IPS-15b (cell line): ENCODE results near the gene CRISPLD2.

ENCODE experiments used
- H3K27me3 ChIP-seq: one replicate; pipeline ENCODE4 v1.6.1; 2013; ENCODE audit warnings: low read length; ENCODE audit not compliant: control insufficient read depth, insufficient read depth
- H3K36me3 ChIP-seq: one replicate; pipeline ENCODE4 v1.6.1; 2013; ENCODE audit warnings: low read length; ENCODE audit not compliant: control insufficient read depth, insufficient read depth
- H3K4me1 ChIP-seq: one replicate; pipeline ENCODE4 v1.6.1; 2013; ENCODE audit warnings: mild to moderate bottlenecking, low read length; ENCODE audit not compliant: control insufficient read depth, insufficient read depth
- H3K4me3 ChIP-seq: one replicate; pipeline ENCODE4 v1.5.1; 2013; ENCODE audit warnings: low read depth, low read length
- H3K9ac ChIP-seq: one replicate; pipeline ENCODE4 v1.6.1; 2013; ENCODE audit warnings: low read depth, mild to moderate bottlenecking, low read length
- H3K9me3 ChIP-seq: one replicate; pipeline ENCODE4 v1.6.1; 2013; ENCODE audit warnings: mild to moderate bottlenecking, low read length; ENCODE audit not compliant: control insufficient read depth, insufficient read depth

Gene CRISPLD2

DNA sequence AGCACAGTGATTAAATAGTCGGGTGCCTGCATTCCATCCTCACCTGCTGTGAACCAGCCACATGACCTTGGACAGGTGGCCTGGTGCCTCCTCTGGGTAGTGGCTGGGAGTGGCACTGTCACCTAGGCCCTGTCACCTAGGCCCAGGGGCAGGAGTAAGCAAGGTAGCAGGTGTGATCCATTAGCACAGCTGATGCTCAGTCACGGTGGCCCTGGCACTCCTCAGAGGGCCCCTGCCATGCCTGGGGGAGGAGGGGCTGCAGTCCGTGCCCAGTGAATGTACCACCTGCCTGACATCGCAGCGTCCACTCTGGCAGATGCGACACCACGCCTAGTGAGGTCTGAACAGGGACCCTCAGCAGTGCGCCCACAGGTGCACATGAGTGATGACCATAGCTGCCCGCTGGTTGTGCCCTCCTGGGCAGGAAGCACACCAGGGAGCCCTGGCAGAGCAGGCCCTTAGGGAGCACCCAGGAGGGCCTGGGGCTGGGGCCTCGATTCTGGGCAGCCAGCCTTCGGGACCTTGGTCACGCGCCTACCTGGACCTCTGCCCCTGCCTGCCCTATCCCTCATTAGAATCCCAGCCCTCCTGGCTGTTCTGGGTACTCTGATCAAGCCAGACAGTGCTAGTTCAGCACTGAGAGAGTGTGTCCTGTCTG, 33.1 kb upstream of the CRISPLD2 start:
- Histone ChIP-seq H3K9me3 (no peaks in the 10 kb centered on the region), H3K27me3 (no peaks in the 10 kb centered on the region), H3K36me3 (no peaks in the 10 kb centered on the region), H3K9ac (no peak overlapping the region), H3K4me3 (no peak overlapping the region), H3K4me1 (no peaks in the 10 kb centered on the region)

GRCh38 chr16:84787263-84787622, 32.5 kb upstream of the CRISPLD2 start:
- Histone ChIP-seq H3K4me1 (no peaks in the 10 kb centered on the region), H3K9ac (no peak overlapping the region), H3K27me3 (no peaks in the 10 kb centered on the region), H3K4me3 (no peak overlapping the region), H3K36me3 (no peaks in the 10 kb centered on the region), H3K9me3 (no peaks in the 10 kb centered on the region)

DNA sequence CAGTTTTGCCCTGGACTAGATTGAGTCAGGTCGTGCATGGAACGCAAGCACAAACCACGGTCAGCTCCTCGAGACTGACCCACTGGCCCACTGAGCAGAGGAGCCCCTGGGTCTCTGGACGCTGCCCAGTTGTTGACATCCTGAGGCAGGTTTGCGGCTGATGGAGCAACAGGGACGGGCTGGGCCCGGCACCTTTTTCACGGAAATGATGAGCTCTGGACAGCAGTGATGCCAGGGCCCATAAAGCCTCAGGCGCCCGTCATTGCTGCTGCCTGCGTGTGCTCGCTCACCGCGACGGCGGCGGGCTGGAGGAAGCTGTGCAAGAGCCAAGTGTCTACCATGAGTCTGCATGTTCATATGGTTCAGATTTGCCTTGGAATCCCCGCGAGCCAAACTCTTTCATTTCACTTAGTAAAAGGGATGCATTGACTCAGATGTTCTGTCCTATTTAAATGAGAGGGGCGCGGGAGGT, 30.8 kb upstream of the CRISPLD2 start:
- Histone ChIP-seq H3K9me3 (no peaks in the 10 kb centered on the region), H3K27me3 (no peaks in the 10 kb centered on the region), H3K9ac (no peak overlapping the region), H3K36me3 (no peaks in the 10 kb centered on the region), H3K4me3 (no peak overlapping the region), H3K4me1 (no peaks in the 10 kb centered on the region)

- Histone ChIP-seq H3K27me3 (no peaks in the 10 kb centered on the region), H3K4me1 (no peaks in the 10 kb centered on the region)
These were observed 30.4 kb upstream of the CRISPLD2 start for GRCh38 chr16:84789431-84789830.

DNA sequence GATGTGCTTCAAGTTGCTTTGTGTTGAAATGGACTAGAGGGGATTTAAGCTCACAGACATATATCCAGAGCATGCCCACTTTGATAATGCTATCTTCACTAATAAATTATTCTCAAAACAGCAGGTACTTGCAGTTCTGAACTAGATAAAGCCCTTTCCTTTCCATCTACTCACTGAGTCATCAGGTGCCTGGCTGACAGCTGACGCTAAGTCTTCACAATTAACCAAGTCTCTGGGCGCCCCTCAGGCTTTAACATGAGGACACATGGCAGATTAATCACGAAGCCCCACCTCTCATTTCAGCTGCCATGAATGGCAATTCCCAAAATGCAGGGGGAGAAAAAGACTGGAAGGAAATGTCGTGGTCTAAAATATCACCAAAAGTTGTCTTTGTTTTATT, 29.5 kb upstream of the CRISPLD2 start:
- Histone ChIP-seq H3K4me1 (no peaks in the 10 kb centered on the region), H3K27me3 (no peaks in the 10 kb centered on the region), H3K9ac (no peak overlapping the region), H3K4me3 (no peak overlapping the region), H3K36me3 (no peaks in the 10 kb centered on the region), H3K9me3 (no peaks in the 10 kb centered on the region)

More at GRCh38 chr16:84789431-84789830, 30.4 kb upstream of the CRISPLD2 start:
- H3K9ac ChIP-seq: no peak overlapping the region
- no peaks in the 10 kb centered on the region for H3K36me3 ChIP-seq
- no peaks in the 10 kb centered on the region for H3K9me3 ChIP-seq
- H3K4me3 ChIP-seq: no peak overlapping the region

GRCh38 chr16:84791088-84791487, 28.7 kb upstream of the CRISPLD2 start:
- H3K9ac ChIP-seq: no peak overlapping the region
- H3K4me3 ChIP-seq: no peak overlapping the region
- H3K9me3 ChIP-seq: no peaks in the 10 kb centered on the region

GRCh38 chr16:84791501-84791900, 28.3 kb upstream of the CRISPLD2 start:
- H3K27me3 ChIP-seq: no peaks in the 10 kb centered on the region
- H3K36me3 ChIP-seq: no peaks in the 10 kb centered on the region
- no peaks in the 10 kb centered on the region for H3K9me3 ChIP-seq
- no peak overlapping the region for H3K4me3 ChIP-seq
- no peaks in the 10 kb centered on the region for H3K4me1 ChIP-seq
- H3K9ac ChIP-seq: no peak overlapping the region

More at GRCh38 chr16:84791088-84791487, 28.7 kb upstream of the CRISPLD2 start:
- H3K36me3 ChIP-seq: no peaks in the 10 kb centered on the region
- no peaks in the 10 kb centered on the region for H3K27me3 ChIP-seq
- H3K4me1 ChIP-seq: no peaks in the 10 kb centered on the region

DNA sequence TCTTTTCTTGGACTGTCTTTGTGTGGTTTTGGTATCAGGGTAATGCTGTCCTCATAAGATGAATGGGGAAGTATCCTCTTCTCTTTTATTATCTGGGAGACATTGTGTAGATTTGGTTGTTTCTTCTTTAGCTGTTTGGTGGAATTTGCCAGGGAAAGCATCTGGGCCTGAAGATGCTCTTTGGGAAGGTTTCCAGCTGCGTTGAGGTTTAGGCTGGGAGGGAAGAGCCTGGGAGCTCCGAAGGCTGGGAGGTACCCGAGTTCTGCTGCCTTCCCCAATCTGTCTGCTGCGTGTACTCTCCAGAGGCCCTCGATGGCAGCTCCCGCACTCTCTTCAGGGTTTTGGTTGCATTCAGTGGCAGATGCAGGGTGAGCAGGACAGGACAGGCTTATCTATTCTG, 25.6 kb upstream of the CRISPLD2 start:
- H3K27me3 ChIP-seq: no peaks in the 10 kb centered on the region
- H3K9ac ChIP-seq: no peak overlapping the region
- no peaks in the 10 kb centered on the region for H3K36me3 ChIP-seq
- no peaks in the 10 kb centered on the region for H3K4me1 ChIP-seq
- no peak overlapping the region for H3K4me3 ChIP-seq
- no peaks in the 10 kb centered on the region for H3K9me3 ChIP-seq

- Histone ChIP-seq H3K9ac (no peak overlapping the region), H3K27me3 (no peaks in the 10 kb centered on the region), H3K4me3 (no peak overlapping the region), H3K36me3 (no peaks in the 10 kb centered on the region), H3K4me1 (no peaks in the 10 kb centered on the region), H3K9me3 (no peaks in the 10 kb centered on the region)
These were observed 25.2 kb upstream of the CRISPLD2 start for GRCh38 chr16:84794626-84795025.

GRCh38 chr16:84795329-84796053, 24.3 kb upstream of the CRISPLD2 start:
- H3K4me3 ChIP-seq: no peak overlapping the region
- H3K9me3 ChIP-seq: no peaks in the 10 kb centered on the region
- H3K9ac ChIP-seq: no peak overlapping the region
- H3K4me1 ChIP-seq: no peaks in the 10 kb centered on the region
- H3K27me3 ChIP-seq: no peaks in the 10 kb centered on the region
- H3K36me3 ChIP-seq: no peaks in the 10 kb centered on the region

DNA sequence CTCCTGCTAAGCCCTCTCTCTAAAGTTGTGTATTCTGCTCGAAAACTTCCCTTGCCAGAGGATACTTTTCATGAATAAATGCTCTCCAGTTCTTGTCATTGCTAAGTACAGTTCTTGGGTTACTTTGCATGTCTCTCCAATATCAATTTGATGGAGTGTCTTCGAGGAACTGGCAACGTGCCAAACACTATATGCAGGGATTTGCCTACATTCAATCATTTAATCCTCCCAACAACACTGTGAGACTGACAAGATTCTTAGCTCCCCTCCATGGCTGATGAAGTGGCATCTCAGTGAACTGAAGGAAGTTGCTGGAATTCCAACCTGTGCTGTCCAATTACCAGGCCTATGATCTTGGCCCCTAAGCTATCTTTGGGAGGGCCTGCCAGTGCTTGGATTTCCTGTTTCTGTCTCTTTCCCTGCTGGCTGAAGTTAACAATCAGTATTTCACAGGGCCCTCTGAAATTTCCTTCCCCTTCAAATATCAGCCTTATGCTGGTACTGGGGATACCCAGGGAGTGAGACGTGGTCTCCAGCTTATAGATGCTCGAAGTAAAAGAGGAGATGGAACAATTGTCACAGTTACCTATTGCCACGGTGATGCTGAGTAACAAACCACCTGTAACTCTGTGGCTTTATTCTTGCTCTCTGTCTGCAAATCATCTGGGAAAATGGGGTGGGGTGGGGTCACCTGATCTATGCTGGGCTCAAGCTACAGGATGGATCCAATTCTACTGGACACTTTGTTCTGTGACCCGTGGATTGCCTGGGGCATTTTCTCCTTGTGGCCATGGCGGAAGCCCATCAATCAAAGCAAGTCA, 19.4 kb upstream of the CRISPLD2 start:
- Histone ChIP-seq H3K4me3 (no peak overlapping the region), H3K9me3 (no peaks in the 10 kb centered on the region), H3K9ac (no peak overlapping the region), H3K27me3 (no peaks in the 10 kb centered on the region), H3K36me3 (no peaks in the 10 kb centered on the region), H3K4me1 (no peaks in the 10 kb centered on the region)
